H1 (cell line): ENCODE results near the gene LLGL1.

Source experiments
- BRCA1 ChIP-seq: IDR thresholded peaks from 2 replicates; pipeline ENCODE4 v1.6.1; 2012; ENCODE audit warnings: low read depth, low read length, improper control_type of control experiment
- MAX ChIP-seq: IDR thresholded peaks from 2 replicates; pipeline ENCODE4 v1.6.1; 2012; ENCODE audit warnings: inconsistent platforms
- POLR2A ChIP-seq, 2 experiments: IDR thresholded peaks; 1 replicate in 1 of 2; 2 replicates in 1 of 2; pipeline ENCODE4 v1.6.1; 2011; ENCODE audit warnings: low read depth in 2 of 2, low read length in 2 of 2, mild to moderate bottlenecking in 2 of 2; ENCODE audit errors: control extremely low read depth in 1 of 2
- SP1 ChIP-seq: IDR thresholded peaks from 2 replicates; pipeline ENCODE4 v1.6.1; 2011; ENCODE audit warnings: low read depth, low read length
- TF ChIP-seq, protein P1 (sequence below), 3 experiments: IDR thresholded peaks; 1 replicate in 2 of 3; 2 replicates in 1 of 3; pipeline versions ENCODE4 v1.5.1 to v1.6.1; 2011; ENCODE audit warnings: low read length in 3 of 3, mild to moderate bottlenecking in 3 of 3, inconsistent platforms in 2 of 3, low read depth in 1 of 3, moderate library complexity in 1 of 3; ENCODE audit not compliant: insufficient read depth in 1 of 3; ENCODE audit errors: control extremely low read depth in 1 of 3
- TF ChIP-seq, protein P2 (sequence below): IDR thresholded peaks from 2 replicates; pipeline ENCODE4 v1.6.1; 2012; ENCODE audit warnings: low read length, inconsistent platforms

- TF ChIP-seq, protein P1, sequence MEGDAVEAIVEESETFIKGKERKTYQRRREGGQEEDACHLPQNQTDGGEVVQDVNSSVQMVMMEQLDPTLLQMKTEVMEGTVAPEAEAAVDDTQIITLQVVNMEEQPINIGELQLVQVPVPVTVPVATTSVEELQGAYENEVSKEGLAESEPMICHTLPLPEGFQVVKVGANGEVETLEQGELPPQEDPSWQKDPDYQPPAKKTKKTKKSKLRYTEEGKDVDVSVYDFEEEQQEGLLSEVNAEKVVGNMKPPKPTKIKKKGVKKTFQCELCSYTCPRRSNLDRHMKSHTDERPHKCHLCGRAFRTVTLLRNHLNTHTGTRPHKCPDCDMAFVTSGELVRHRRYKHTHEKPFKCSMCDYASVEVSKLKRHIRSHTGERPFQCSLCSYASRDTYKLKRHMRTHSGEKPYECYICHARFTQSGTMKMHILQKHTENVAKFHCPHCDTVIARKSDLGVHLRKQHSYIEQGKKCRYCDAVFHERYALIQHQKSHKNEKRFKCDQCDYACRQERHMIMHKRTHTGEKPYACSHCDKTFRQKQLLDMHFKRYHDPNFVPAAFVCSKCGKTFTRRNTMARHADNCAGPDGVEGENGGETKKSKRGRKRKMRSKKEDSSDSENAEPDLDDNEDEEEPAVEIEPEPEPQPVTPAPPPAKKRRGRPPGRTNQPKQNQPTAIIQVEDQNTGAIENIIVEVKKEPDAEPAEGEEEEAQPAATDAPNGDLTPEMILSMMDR (IDR thresholded peaks at IDR 0.05; ENCODE audit: control extremely low read depth in 1 of 3, insufficient read depth in 1 of 3, low read depth in 1 of 3, low read length in 3 of 3) = no peak
- no peak for TF ChIP-seq BRCA1
- no peak for TF ChIP-seq SP1
- no peak for TF ChIP-seq POLR2A (IDR thresholded peaks at IDR 0.05; ENCODE audit: control extremely low read depth in 1 of 2, low read depth in 2 of 2, low read length in 2 of 2)
- TF ChIP-seq, protein P2, sequence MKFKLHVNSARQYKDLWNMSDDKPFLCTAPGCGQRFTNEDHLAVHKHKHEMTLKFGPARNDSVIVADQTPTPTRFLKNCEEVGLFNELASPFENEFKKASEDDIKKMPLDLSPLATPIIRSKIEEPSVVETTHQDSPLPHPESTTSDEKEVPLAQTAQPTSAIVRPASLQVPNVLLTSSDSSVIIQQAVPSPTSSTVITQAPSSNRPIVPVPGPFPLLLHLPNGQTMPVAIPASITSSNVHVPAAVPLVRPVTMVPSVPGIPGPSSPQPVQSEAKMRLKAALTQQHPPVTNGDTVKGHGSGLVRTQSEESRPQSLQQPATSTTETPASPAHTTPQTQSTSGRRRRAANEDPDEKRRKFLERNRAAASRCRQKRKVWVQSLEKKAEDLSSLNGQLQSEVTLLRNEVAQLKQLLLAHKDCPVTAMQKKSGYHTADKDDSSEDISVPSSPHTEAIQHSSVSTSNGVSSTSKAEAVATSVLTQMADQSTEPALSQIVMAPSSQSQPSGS = no peak
- no peak for TF ChIP-seq MAX
Measured at GRCh38 chr17:18238299-18238698, 12.9 kb downstream of the LLGL1 start.
